ENCODE measurements around the gene SLC22A16.
A peak's percentile ranks its signal among the peaks of the same experiment; 100 is the strongest.

Gene SLC22A16

DNA sequence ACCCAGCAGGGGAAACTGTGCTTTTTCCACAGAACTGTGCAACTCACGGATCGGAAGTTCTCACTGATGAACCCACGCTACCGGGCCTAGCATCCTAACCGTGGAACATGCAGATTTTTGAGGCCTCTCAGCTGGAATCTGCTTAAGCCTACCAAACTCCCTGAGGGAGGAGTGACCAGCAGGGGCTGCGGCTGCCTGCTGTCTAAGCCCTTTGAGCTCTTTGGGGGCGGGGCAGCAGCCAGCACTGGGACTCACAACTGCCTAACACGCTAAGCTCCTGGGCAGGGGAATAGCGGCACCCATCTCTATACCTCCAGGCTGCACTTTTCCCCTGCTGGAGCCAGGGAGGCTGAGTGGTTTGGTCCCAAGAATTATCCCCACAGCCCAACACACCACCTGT is 97.9 kb downstream of the SLC22A16 start:
- TF ChIP-seq, protein P1, sequence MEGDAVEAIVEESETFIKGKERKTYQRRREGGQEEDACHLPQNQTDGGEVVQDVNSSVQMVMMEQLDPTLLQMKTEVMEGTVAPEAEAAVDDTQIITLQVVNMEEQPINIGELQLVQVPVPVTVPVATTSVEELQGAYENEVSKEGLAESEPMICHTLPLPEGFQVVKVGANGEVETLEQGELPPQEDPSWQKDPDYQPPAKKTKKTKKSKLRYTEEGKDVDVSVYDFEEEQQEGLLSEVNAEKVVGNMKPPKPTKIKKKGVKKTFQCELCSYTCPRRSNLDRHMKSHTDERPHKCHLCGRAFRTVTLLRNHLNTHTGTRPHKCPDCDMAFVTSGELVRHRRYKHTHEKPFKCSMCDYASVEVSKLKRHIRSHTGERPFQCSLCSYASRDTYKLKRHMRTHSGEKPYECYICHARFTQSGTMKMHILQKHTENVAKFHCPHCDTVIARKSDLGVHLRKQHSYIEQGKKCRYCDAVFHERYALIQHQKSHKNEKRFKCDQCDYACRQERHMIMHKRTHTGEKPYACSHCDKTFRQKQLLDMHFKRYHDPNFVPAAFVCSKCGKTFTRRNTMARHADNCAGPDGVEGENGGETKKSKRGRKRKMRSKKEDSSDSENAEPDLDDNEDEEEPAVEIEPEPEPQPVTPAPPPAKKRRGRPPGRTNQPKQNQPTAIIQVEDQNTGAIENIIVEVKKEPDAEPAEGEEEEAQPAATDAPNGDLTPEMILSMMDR (IDR thresholded peaks at IDR 0.05), result no peak
- no peaks in the 10 kb centered on the region for H3K36me3 Mint-ChIP-seq (ENCODE audit: low read depth)
- H3K9me3 Mint-ChIP-seq, result peaks cover 36% of the 10 kb centered on the region
- H3K27ac Mint-ChIP-seq, result no peak overlapping the region
- H3K4me1 Mint-ChIP-seq, result peaks cover 6% of the 10 kb centered on the region
- H3K4me3 Mint-ChIP-seq, result no peak overlapping the region
- DNase-seq, result peak; percentile 47
- H3K27me3 Mint-ChIP-seq (ENCODE audit: low read depth, poor library complexity), result peaks cover 6% of the 10 kb centered on the region
